ENCODE measurements around the gene KITLG. TPM values are rescaled to one million over a fixed set of nuclear protein-coding genes. Genes with fewer than 3 reads are reported as not detected.
"Not testable (repeated sequence)": the region's sequence is repeated elsewhere in the genome, so short reads cannot be mapped to it uniquely, and the experiment has no call there.

The KITLG gene
- polyA plus RNA-seq, 1 of the 3 experiments (the other 2 are of a cell fraction), result 8.9 TPM

DNA sequence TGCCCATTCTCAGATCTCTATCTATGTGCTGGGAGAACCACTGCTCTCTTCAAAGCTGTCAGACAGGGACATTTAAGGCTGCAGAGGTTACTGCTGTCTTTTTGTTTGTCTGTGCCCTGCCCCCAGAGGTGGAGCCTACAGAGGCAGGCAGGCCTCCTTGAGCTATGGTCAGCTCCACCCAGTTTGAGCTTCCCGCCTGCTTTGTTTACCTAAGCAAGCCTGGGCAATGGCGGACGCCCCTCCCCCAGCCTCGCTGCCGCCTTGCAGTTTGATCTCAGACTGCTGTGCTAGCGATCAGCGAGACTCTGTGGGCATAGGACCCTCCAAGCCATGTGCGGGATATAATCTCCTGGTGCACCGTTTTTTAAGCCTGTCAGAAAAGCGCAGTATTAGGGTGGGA is 113.6 kb downstream of the KITLG start:
- H3K4me1 ChIP-seq (ENCODE audit: control insufficient read depth in 1 of 2, insufficient read depth in 2 of 2, low read depth in 1 of 2, low read length in 1 of 2); H2AFZ ChIP-seq (ENCODE audit: low read depth); H3K27ac ChIP-seq (ENCODE audit: low read depth in 2 of 2, low read length in 1 of 2); CTCF ChIA-PET; H3K9ac ChIP-seq; H3F3A ChIP-seq (replicated peaks; ENCODE audit: insufficient read depth); H4K20me1 ChIP-seq (ENCODE audit: insufficient read depth); DNase-seq; H3K9me3 ChIP-seq; H3K79me2 ChIP-seq (ENCODE audit: insufficient read depth); H3K4me2 ChIP-seq; H3K27me3 ChIP-seq (ENCODE audit: insufficient read depth); POLR2A ChIA-PET; H3K4me3 ChIP-seq (ENCODE audit: low read depth in 2 of 2, low read length in 1 of 2); H3K36me3 ChIP-seq (replicated peaks in 1 of 2; ENCODE audit: control insufficient read depth in 1 of 2, insufficient read depth in 2 of 2, low read length in 1 of 2); H3K9me2 ChIP-seq: not testable (repeated sequence)
- 81% methylated on average over 5 of the region's 10 CpGs for WGBS (ENCODE audit: low lambda C conversion rate)

DNA sequence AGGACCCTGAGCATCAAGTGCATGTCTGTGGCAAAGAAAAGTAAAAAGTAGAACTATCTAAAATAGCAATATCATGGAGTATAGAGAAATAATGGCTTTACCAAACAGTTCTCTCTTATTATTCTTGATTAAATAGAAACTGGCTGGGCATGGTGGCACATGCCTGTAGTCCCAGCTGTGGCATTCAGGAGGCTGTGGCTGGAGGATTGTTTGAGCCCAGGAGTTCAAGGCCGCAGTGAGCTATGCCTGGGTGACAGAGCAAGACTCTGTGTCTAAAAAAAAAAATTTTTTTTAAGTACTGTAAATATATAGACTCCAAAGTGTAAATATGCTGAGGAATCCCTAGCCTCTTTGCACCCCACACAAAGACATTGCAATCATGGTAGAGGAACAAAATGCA is 121.9 kb downstream of the KITLG start:
- Histone ChIP-seq H3K9me3 (no peaks in the 10 kb centered on the region), H3K9ac (no peak overlapping the region), H3F3A (replicated peaks; ENCODE audit: insufficient read depth) (peaks cover 6% of the 10 kb centered on the region), H4K20me1 (ENCODE audit: insufficient read depth) (no peaks in the 10 kb centered on the region), H3K27ac (ENCODE audit: low read depth in 2 of 2, low read length in 1 of 2) (no peak overlapping the region), H3K36me3 (replicated peaks in 1 of 2; ENCODE audit: control insufficient read depth in 1 of 2, insufficient read depth in 2 of 2, low read length in 1 of 2) (no peaks in the 10 kb centered on the region), H3K27me3 (ENCODE audit: insufficient read depth) (no peaks in the 10 kb centered on the region), H3K79me2 (ENCODE audit: insufficient read depth) (no peaks in the 10 kb centered on the region), H3K4me3 (ENCODE audit: low read depth in 2 of 2, low read length in 1 of 2) (no peak overlapping the region), H3K4me2 (no peak overlapping the region), H3K9me2 (no peaks in the 10 kb centered on the region), H3K4me1 (ENCODE audit: control insufficient read depth in 1 of 2, insufficient read depth in 2 of 2, low read depth in 1 of 2, low read length in 1 of 2) (peaks cover 0 to 7% of the 10 kb centered on the region in 2 experiments; a peak in 2 of 4 replicates), H2AFZ (ENCODE audit: low read depth) (no peak overlapping the region)
- 76% methylated on average over 1 of the region's 1 CpG for WGBS (ENCODE audit: low lambda C conversion rate)
- ChIA-PET CTCF (no interaction called here), POLR2A (no interaction called here)
- no peak for TF ChIP-seq NRF1 (IDR thresholded peaks at IDR 0.05; ENCODE audit: low read depth, low read length)
- no peak for TF ChIP-seq TAF1 (IDR thresholded peaks at IDR 0.05; ENCODE audit: borderline replicate concordance, low read depth, low read length)
- TF ChIP-seq, protein P1, sequence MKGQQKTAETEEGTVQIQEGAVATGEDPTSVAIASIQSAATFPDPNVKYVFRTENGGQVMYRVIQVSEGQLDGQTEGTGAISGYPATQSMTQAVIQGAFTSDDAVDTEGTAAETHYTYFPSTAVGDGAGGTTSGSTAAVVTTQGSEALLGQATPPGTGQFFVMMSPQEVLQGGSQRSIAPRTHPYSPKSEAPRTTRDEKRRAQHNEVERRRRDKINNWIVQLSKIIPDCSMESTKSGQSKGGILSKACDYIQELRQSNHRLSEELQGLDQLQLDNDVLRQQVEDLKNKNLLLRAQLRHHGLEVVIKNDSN (IDR thresholded peaks at IDR 0.05; ENCODE audit: borderline replicate concordance, low read depth), result no peak
- TF ChIP-seq, protein P2, sequence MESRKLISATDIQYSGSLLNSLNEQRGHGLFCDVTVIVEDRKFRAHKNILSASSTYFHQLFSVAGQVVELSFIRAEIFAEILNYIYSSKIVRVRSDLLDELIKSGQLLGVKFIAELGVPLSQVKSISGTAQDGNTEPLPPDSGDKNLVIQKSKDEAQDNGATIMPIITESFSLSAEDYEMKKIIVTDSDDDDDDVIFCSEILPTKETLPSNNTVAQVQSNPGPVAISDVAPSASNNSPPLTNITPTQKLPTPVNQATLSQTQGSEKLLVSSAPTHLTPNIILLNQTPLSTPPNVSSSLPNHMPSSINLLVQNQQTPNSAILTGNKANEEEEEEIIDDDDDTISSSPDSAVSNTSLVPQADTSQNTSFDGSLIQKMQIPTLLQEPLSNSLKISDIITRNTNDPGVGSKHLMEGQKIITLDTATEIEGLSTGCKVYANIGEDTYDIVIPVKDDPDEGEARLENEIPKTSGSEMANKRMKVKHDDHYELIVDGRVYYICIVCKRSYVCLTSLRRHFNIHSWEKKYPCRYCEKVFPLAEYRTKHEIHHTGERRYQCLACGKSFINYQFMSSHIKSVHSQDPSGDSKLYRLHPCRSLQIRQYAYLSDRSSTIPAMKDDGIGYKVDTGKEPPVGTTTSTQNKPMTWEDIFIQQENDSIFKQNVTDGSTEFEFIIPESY (IDR thresholded peaks at IDR 0.05; ENCODE audit: borderline replicate concordance, low read depth), result no peak
- TF ChIP-seq JUND (IDR thresholded peaks at IDR 0.05), result no peak
- no peak for TF ChIP-seq TEAD4 (IDR thresholded peaks at IDR 0.05; ENCODE audit: borderline replicate concordance, insufficient read depth)
- TF ChIP-seq FOXJ3 (CRISPR knock-in tag; IDR thresholded peaks at IDR 0.05), result no peak
- TF ChIP-seq CHD2 (IDR thresholded peaks at IDR 0.05; ENCODE audit: low read length, partially characterized antibody), result no peak
- TF ChIP-seq FOXM1 (IDR thresholded peaks at IDR 0.05; ENCODE audit: low read depth), result no peak
- no peak for TF ChIP-seq SMC3 (IDR thresholded peaks at IDR 0.05; ENCODE audit: low read depth, low read length)
- no peak for TF ChIP-seq GATA2 (CRISPR knock-in tag; IDR thresholded peaks at IDR 0.05)
- no peak for TF ChIP-seq SIN3A (IDR thresholded peaks at IDR 0.05; ENCODE audit: borderline replicate concordance, low read depth, low read length)
- TF ChIP-seq RAD21 (IDR thresholded peaks at IDR 0.05; ENCODE audit: low read length), result no peak
- TF ChIP-seq ELF1 (IDR thresholded peaks at IDR 0.05), result no peak
- no peak for TF ChIP-seq MXI1 (IDR thresholded peaks at IDR 0.05; ENCODE audit: low read depth, low read length)
- TF ChIP-seq, protein P3, sequence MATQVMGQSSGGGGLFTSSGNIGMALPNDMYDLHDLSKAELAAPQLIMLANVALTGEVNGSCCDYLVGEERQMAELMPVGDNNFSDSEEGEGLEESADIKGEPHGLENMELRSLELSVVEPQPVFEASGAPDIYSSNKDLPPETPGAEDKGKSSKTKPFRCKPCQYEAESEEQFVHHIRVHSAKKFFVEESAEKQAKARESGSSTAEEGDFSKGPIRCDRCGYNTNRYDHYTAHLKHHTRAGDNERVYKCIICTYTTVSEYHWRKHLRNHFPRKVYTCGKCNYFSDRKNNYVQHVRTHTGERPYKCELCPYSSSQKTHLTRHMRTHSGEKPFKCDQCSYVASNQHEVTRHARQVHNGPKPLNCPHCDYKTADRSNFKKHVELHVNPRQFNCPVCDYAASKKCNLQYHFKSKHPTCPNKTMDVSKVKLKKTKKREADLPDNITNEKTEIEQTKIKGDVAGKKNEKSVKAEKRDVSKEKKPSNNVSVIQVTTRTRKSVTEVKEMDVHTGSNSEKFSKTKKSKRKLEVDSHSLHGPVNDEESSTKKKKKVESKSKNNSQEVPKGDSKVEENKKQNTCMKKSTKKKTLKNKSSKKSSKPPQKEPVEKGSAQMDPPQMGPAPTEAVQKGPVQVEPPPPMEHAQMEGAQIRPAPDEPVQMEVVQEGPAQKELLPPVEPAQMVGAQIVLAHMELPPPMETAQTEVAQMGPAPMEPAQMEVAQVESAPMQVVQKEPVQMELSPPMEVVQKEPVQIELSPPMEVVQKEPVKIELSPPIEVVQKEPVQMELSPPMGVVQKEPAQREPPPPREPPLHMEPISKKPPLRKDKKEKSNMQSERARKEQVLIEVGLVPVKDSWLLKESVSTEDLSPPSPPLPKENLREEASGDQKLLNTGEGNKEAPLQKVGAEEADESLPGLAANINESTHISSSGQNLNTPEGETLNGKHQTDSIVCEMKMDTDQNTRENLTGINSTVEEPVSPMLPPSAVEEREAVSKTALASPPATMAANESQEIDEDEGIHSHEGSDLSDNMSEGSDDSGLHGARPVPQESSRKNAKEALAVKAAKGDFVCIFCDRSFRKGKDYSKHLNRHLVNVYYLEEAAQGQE (IDR thresholded peaks at IDR 0.05; ENCODE audit: low read depth, low read length), result no peak
- no peak for DNase-seq

All from SK-N-SH (cell line).